ENCODE measurements around the gene AMHR2. TPM values are rescaled to one million over a fixed set of nuclear protein-coding genes. Genes with fewer than 3 reads are reported as not detected.
"Not testable (repeated sequence)": the region's sequence is repeated elsewhere in the genome, so short reads cannot be mapped to it uniquely, and the experiment has no call there.

Gene AMHR2
- polyA plus RNA-seq, 1 donor from 2014 or later = not detected

GRCh38 chr12:53391724-53392123 lies 31.9 kb upstream of the AMHR2 start:
- TF ChIP-seq, protein P1, sequence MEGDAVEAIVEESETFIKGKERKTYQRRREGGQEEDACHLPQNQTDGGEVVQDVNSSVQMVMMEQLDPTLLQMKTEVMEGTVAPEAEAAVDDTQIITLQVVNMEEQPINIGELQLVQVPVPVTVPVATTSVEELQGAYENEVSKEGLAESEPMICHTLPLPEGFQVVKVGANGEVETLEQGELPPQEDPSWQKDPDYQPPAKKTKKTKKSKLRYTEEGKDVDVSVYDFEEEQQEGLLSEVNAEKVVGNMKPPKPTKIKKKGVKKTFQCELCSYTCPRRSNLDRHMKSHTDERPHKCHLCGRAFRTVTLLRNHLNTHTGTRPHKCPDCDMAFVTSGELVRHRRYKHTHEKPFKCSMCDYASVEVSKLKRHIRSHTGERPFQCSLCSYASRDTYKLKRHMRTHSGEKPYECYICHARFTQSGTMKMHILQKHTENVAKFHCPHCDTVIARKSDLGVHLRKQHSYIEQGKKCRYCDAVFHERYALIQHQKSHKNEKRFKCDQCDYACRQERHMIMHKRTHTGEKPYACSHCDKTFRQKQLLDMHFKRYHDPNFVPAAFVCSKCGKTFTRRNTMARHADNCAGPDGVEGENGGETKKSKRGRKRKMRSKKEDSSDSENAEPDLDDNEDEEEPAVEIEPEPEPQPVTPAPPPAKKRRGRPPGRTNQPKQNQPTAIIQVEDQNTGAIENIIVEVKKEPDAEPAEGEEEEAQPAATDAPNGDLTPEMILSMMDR (IDR thresholded peaks at IDR 0.05; ENCODE audit: poor library complexity, severe bottlenecking) = no peak
- TF ChIP-seq MXI1 (conservative IDR thresholded peaks at IDR 0.05; ENCODE audit: poor library complexity, severe bottlenecking) (no peak), POLR2AphosphoS5 (IDR thresholded peaks at IDR 0.05) (no peak), EP300 (conservative IDR thresholded peaks at IDR 0.05; ENCODE audit: poor library complexity, severe bottlenecking) (no peak), TAF1 (IDR thresholded peaks at IDR 0.05; ENCODE audit: low read depth) (no peak)
- Histone ChIP-seq H3K36me3 (ENCODE audit: insufficient read depth, low read length) (no peaks in the 10 kb centered on the region), H3K27me3 (ENCODE audit: insufficient read depth, low read depth, low read length) (no peaks in the 10 kb centered on the region), H3F3A (ENCODE audit: insufficient read depth, low read length, poor library complexity, severe bottlenecking) (no peaks in the 10 kb centered on the region), H2AFZ (ENCODE audit: low read depth, low read length) (no peak overlapping the region), H3K4me3 (ENCODE audit: low read length) (no peak overlapping the region), H3K9me2 (ENCODE audit: insufficient read depth, low read length) (no peaks in the 10 kb centered on the region), H4K20me1 (ENCODE audit: insufficient read depth) (no peaks in the 10 kb centered on the region), H3K9ac (ENCODE audit: low read length) (no peak overlapping the region), H3K27ac (ENCODE audit: low read length) (no peak overlapping the region), H3K4me2 (ENCODE audit: low read length) (no peak overlapping the region), H3K79me2 (replicated peaks; ENCODE audit: insufficient read depth, low read length) (peaks cover 28% of the 10 kb centered on the region), H3K9me3 (ENCODE audit: low read length) (no peaks in the 10 kb centered on the region)

- H3K4me3 ChIP-seq (ENCODE audit: low read length) = no peak overlapping the region
- no peaks in the 10 kb centered on the region for H3K27me3 ChIP-seq (ENCODE audit: insufficient read depth, low read depth, low read length)
- no peaks in the 10 kb centered on the region for H4K20me1 ChIP-seq (ENCODE audit: insufficient read depth)
- H3K27ac ChIP-seq (ENCODE audit: low read length) = no peak overlapping the region
- no peaks in the 10 kb centered on the region for H3K9me2 ChIP-seq (ENCODE audit: insufficient read depth, low read length)
- peaks cover 10% of the 10 kb centered on the region for H3K79me2 ChIP-seq (replicated peaks; ENCODE audit: insufficient read depth, low read length)
- H3K9ac ChIP-seq (ENCODE audit: low read length) = no peak overlapping the region
- H3K36me3 ChIP-seq (ENCODE audit: insufficient read depth, low read length) = no peaks in the 10 kb centered on the region
- no peak for TF ChIP-seq TAF1 (IDR thresholded peaks at IDR 0.05; ENCODE audit: low read depth)
- no peak for TF ChIP-seq RAD21 (conservative IDR thresholded peaks at IDR 0.05)
- TF ChIP-seq, protein P2, sequence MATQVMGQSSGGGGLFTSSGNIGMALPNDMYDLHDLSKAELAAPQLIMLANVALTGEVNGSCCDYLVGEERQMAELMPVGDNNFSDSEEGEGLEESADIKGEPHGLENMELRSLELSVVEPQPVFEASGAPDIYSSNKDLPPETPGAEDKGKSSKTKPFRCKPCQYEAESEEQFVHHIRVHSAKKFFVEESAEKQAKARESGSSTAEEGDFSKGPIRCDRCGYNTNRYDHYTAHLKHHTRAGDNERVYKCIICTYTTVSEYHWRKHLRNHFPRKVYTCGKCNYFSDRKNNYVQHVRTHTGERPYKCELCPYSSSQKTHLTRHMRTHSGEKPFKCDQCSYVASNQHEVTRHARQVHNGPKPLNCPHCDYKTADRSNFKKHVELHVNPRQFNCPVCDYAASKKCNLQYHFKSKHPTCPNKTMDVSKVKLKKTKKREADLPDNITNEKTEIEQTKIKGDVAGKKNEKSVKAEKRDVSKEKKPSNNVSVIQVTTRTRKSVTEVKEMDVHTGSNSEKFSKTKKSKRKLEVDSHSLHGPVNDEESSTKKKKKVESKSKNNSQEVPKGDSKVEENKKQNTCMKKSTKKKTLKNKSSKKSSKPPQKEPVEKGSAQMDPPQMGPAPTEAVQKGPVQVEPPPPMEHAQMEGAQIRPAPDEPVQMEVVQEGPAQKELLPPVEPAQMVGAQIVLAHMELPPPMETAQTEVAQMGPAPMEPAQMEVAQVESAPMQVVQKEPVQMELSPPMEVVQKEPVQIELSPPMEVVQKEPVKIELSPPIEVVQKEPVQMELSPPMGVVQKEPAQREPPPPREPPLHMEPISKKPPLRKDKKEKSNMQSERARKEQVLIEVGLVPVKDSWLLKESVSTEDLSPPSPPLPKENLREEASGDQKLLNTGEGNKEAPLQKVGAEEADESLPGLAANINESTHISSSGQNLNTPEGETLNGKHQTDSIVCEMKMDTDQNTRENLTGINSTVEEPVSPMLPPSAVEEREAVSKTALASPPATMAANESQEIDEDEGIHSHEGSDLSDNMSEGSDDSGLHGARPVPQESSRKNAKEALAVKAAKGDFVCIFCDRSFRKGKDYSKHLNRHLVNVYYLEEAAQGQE (IDR thresholded peaks at IDR 0.05; ENCODE audit: borderline replicate concordance) = no peak
- TF ChIP-seq EP300 (conservative IDR thresholded peaks at IDR 0.05; ENCODE audit: poor library complexity, severe bottlenecking) = no peak
- no peak for TF ChIP-seq POLR2AphosphoS5 (IDR thresholded peaks at IDR 0.05)
- TF ChIP-seq EZH2 (IDR thresholded peaks at IDR 0.05; ENCODE audit: borderline replicate concordance, insufficient read depth, low read length, poor library complexity, severe bottlenecking) = no peak
- TF ChIP-seq SMC3 (conservative IDR thresholded peaks at IDR 0.05; ENCODE audit: poor library complexity) = no peak
- TF ChIP-seq, protein P1 (IDR thresholded peaks at IDR 0.05; ENCODE audit: poor library complexity, severe bottlenecking) = no peak
- no peak for TF ChIP-seq MXI1 (conservative IDR thresholded peaks at IDR 0.05; ENCODE audit: poor library complexity, severe bottlenecking)
- no peaks in the 10 kb centered on the region for H3F3A ChIP-seq (ENCODE audit: insufficient read depth, low read length, poor library complexity, severe bottlenecking)
- no peak overlapping the region for H3K4me2 ChIP-seq (ENCODE audit: low read length)
- H3K9me3 ChIP-seq (ENCODE audit: low read length) = no peaks in the 10 kb centered on the region
- no peak overlapping the region for H2AFZ ChIP-seq (ENCODE audit: low read depth, low read length)
These were observed 23.8 kb upstream of the AMHR2 start for GRCh38 chr12:53399896-53400295.

- not testable (repeated sequence) for H3K27me3 ChIP-seq (ENCODE audit: insufficient read depth, low read depth, low read length); H2AFZ ChIP-seq (ENCODE audit: low read depth, low read length); H4K20me1 ChIP-seq (ENCODE audit: insufficient read depth); H3K9me3 ChIP-seq (ENCODE audit: low read length); H3F3A ChIP-seq (ENCODE audit: insufficient read depth, low read length, poor library complexity, severe bottlenecking); H3K79me2 ChIP-seq (replicated peaks; ENCODE audit: insufficient read depth, low read length); H3K4me2 ChIP-seq (ENCODE audit: low read length); H3K36me3 ChIP-seq (ENCODE audit: insufficient read depth, low read length); H3K9ac ChIP-seq (ENCODE audit: low read length); H3K27ac ChIP-seq (ENCODE audit: low read length); H3K4me3 ChIP-seq (ENCODE audit: low read length); H3K9me2 ChIP-seq (ENCODE audit: insufficient read depth, low read length)
These were observed 21.3 kb upstream of the AMHR2 start for GRCh38 chr12:53402351-53402750.

All from neural cell (in vitro differentiated cells).